COLO829 (cell line): ENCODE results near the gene RUVBL1.
"Not testable (repeated sequence)": the region's sequence is repeated elsewhere in the genome, so short reads cannot be mapped to it uniquely, and the experiment has no call there.

Source experiments
- DNase-seq: peaks from one replicate; pipeline ENCODE4 v3.0.0; 2012; ENCODE audit warnings: low spot score

The RUVBL1 gene

DNA sequence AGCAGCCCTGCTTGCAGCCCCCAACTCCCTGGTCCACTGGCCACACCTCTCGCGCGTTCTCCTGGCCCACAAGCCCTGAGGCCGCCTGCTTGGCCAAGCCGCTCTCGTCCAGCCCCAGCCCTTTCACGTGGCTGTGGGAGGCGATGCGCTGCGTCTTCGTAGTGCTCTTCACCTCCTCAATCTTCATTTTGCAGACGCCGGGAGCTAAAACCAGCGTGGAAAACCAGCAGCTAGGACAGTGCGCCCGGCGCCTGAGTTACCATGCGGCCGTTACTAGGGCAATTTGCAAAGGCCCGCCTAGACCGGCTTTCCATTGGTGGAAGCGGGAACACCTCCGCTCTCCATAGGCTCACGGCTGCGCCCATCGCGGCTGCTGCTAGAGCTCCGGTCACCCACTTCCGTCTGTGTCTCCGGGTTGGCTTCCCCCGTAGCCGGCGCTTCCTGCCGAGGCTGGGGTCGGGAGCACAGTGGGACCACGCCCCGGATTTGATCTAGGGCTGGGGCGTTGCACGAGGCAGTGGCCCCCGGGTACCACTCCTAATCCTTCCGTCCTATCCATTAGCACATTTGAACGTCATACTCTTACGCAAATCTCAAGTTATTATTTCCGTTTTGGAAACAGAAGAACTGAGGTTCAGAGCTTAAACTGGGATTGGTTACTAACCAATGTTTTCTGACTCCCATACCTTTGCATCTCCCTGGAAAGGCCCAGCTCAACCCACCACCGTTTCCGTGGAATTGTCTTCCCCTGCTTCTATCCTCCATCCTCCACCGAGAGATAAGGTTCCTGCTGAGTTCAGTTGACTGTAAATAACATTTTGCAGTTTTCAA lies at the start of gene RUVBL1:
RUVBL1 (minus strand) TSS at position 275 of the 831 bp plus-strand sequence; CDS start at position 187, 88 bp downstream.
- peak; percentile 97 for DNase-seq

- no peak for DNase-seq
Measured at GRCh38 chr3:128173200-128173599, 49.6 kb upstream of the RUVBL1 start.

DNA sequence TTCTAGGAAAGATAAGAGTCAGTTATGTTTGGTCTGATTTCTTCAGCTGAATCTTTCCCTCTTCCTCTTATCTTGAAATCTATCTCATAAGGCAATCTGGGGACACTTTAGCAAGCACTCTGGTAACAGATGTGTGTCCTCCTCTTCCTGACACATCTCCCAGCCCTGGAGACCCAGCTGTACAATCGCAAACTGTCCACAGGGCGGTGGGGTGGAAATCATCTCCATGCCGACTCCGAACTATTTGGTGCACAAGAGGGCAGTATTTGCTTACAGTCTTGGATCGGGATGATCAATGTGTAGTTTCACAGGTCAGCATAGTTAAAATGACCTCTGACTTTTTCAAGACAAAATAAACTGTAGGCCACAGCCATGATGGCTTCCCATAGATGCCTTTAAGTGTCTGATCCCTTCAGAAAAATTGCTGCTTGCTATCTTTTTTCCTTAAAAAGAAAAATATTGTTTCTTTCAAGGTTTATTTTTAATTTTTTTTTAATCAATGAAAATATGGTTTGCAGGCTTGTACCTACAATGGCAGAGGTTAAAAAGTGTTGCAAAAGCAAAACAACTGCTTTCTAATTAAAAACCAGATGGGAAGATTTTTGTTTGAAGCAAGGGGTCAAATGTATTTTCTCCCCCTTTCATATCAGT lies 47.4 kb upstream of the RUVBL1 start:
- DNase-seq: peak; percentile 80

DNA sequence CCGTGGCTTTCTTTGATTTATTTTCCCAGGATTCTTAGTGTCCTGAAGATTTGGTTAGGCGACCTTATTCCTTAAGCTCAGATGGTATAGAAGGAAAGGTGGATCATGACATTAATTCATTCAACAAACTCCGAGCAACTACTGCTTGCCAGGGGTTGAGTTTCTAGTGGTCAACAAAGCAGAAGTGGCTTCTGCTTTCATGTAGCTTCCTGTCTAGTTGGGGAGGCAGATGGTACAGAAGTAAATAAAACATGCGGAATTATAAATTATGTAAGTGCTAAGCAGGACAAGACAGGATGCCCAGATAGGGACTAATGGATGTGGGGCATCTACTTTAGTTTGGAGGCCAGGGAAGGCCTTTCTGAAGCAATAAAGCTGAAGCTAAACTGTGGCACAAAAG lies 45.2 kb upstream of the RUVBL1 start:
- DNase-seq: no peak

DNA sequence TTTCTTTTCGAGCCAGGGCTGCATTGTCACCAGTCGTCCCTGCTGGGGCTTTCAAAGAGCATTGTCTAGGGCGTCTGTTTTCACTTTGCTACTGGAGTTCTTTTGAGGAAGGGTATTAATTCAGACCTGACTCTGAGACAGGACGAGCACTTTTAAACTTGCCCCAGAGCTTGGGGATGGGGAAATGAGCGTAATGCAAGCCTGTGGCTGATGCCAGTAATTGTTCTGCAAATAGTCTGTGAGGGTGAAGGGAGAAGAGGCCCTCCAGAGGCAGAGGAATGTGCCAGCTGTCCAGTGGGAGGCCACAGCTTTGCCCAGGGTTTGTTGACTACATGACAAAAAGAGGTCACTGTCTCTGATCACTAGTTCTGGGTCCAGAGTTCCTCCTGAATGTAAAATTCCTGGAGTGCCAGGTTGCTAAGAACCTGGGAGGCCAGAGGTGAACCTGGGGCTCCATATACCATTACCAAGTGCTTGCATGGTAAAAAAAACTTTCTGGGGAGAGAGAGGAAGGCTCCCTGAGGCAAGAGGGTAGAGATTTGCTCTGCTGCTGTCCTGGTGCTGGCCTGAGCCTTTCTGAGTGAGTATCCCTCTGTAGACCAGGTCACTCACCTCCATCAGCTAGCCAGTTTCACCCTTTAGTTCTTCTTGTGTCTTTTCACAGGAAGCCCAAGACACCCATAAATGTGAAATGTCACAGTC lies 44.5 kb upstream of the RUVBL1 start:
- no peak for DNase-seq

GRCh38 chr3:128167646-128167972 lies 44.0 kb upstream of the RUVBL1 start:
- DNase-seq: no peak

DNA sequence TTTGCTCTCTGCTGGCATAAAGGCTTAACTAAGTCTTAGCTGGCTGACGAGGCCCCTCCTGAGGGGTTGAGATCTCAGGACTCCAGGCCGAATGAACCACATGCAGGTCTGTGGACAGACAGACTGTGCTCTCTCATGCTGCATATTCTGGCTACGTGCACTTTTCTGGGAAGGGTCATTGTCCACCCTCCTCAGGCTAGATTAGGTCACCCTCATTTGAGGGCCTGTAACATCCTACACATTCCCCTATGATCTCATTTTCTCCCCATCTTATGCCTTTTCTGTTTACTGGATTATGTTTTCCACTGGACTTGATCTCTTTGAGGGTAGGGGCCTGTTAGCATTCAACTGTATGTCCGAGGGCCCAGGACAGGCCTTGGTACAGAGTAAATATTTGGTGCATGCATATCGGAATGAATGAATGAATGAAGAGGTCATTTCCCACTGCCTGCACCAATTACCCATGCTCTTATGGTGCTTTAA lies 43.4 kb upstream of the RUVBL1 start:
- DNase-seq: no peak

- no peak for DNase-seq
Measured at GRCh38 chr3:128163432-128163831, 39.8 kb upstream of the RUVBL1 start.

DNA sequence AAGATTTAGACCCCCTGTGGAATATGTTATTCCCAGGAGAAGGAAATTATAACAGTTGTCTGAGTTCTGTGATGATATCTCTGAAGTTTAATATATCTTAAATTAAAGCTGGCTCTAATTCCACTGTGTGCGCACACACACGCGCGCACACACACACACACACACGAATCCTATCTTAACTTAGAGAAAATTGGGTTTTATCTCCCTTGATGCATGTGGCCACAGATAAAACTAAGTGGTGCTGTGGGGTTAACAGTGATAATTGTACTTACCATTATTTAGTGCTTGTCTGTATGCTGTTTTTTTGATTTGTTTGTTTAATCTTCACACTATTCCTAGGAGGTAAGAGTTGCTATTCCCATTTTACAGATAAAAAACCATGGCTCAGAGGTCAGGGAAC lies 37.0 kb upstream of the RUVBL1 start:
- DNase-seq: no peak

GRCh38 chr3:128155616-128156360 lies 32.2 kb upstream of the RUVBL1 start:
- DNase-seq: no peak

DNA sequence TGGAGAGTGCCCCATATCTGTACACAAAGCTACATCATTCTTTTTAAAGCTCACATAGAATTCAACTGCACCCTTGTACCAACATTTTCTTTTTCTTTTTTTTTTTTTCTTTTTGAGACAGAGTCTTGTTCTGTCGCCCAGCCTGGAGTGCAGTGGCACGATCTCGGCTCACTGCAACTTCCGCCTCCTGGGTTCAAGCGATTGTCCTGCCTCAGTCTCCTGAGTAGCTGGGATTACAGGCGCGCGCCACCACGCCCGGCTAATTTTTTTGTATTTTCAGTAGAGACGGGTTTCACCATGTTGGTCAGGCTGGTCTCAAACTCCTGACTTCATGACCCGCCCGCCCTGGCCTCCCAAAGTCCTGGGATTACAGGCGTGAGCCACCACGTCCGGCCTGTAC lies 30.7 kb upstream of the RUVBL1 start:
- DNase-seq: not testable (repeated sequence)

DNA sequence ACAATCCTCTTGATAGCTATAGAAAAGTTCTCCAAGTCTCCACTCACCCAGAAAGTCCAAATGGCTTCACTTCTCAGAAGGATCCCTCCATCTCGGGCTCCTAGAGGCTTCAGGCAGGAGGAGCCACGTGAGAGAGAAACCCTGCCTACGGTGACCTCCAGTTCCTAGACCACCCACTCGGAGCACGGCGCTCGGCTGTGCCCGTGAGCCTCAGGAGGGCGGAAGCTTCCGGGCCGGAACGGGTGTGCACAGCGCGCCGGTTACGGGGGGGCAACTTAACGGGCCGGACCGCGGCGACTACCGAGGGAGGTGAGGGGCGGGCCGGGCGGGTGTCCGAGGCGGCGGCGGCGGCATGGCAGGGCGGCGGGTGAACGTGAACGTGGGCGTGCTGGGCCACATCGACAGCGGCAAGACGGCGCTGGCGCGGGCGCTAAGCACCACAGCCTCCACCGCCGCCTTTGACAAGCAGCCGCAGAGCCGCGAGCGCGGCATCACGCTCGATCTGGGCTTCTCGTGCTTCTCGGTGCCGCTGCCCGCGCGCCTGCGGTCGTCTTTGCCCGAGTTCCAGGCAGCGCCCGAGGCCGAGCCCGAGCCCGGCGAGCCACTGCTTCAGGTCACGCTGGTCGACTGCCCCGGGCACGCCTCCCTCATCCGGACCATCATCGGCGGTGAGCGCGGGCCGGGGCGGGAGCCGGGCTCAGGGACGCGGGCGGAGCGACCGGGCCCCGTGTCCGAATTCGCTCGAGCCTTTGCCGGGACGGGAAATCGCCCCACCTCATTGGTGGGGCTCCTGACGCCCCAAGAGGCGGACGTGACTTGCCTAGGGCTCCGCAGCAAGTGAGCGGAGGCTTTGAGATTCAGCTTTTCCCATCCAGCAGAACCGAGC lies 29.8 kb upstream of the RUVBL1 start, which contains the start of gene EEFSEC:
EEFSEC (plus strand) TSS at position 326 of the 886 bp plus-strand sequence; CDS start at position 353, 27 bp downstream.
- DNase-seq: peak; percentile 57

DNA sequence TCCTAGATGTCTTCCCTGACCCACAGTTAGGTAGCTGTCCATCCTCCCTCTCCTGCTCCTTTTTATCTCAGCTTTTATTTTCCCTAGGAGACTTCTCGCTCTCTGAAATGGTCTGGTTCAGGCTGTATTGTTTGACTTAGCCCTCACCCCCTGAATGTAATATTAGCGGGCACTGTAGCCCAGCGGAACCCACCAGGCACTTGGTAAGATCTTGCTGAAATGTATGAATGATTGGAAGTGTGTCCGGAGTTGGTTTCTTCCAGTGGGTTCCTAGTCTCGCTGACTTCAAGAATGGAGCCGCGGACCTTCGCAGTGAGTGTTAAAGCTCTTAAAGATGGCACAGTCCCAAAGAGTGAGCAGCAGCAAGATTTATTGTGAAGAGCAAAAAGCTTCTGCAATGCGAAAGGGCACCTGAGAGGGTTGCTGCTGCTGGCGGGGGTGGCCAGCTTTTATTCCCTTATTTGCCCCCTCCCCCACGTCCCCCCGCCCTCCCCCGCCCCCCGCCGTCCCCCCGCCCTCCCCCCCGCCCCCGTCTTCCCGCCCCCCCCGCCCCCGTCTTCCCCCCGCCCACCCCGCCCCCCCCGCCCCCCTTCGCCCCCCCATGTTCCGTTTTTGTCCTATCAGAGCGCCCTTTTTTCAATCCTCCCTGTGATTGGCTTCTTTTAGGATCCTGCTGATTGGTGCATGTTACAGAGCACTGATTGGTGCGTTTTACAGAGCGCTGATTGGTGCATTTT lies 29.0 kb upstream of the RUVBL1 start:
- no peak for DNase-seq

GRCh38 chr3:128151758-128152274 lies 28.2 kb upstream of the RUVBL1 start:
- DNase-seq: no peak

DNA sequence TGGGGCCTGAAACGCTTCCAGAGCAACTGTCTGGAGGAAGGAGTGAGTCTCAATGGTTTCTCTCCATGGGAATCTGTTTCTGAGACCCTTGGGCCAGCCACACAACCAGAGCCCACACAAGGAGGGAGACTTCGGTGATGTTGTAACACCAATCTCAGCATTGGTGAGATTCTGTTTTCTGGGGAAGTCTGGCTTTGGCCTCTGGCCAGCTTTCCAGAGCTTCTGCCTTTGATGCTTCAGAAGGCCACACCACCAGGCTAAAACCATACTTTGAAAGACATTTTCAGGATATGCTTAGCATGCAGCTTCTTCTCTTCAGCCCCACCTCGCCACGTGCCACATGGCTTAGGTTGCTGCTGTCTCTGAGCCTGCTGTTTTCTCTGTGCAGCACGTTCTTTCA lies 26.0 kb upstream of the RUVBL1 start:
- DNase-seq: no peak

- no peak for DNase-seq
Measured at GRCh38 chr3:128146201-128146600, 22.6 kb upstream of the RUVBL1 start.

- no peak for DNase-seq
Measured at GRCh38 chr3:128145279-128145678, 21.7 kb upstream of the RUVBL1 start.

GRCh38 chr3:128144512-128145187 lies 21.0 kb upstream of the RUVBL1 start:
- DNase-seq: no peak

- DNase-seq: no peak
Measured at GRCh38 chr3:128143496-128143895, 19.9 kb upstream of the RUVBL1 start.
